ENCODE measurements around the gene SLC26A3. TPM values are rescaled to one million over a fixed set of nuclear protein-coding genes. Genes with fewer than 3 reads are reported as not detected.

The SLC26A3 gene
- not detected in 2 replicates for total RNA-seq

DNA sequence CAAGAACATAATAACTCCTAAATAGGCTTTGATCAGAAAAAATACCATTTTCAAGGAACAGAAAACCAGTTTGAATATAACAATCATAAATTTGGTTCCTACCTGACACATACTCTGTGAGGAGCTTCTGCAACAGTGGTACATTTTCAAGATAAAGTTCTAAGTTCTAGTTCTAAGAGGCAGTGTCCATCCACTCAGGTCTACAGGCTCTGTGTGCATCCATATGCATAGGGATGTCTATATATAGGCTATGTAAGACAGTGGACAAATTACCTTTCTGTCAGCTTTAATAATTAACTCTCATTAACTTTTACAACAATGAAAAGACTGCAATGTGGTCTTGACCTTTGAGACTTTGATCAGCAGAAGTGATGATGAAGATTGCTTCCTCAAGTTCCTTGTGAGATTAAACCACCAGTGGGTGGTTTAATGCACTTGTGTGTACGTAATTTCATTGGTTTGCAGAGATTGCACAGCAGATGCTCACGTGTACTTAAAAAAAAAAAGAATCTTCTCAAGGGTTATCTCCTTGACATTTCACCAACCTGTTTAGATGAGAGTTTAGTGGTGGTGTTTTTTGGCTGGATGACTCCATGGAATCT, at the start of gene SLC26A3:
Gene SLC26A3, minus strand, starts transcription at position 215 of the 602 bp plus-strand sequence. CDS start 8,714 bp downstream, outside the sequence.

DNA sequence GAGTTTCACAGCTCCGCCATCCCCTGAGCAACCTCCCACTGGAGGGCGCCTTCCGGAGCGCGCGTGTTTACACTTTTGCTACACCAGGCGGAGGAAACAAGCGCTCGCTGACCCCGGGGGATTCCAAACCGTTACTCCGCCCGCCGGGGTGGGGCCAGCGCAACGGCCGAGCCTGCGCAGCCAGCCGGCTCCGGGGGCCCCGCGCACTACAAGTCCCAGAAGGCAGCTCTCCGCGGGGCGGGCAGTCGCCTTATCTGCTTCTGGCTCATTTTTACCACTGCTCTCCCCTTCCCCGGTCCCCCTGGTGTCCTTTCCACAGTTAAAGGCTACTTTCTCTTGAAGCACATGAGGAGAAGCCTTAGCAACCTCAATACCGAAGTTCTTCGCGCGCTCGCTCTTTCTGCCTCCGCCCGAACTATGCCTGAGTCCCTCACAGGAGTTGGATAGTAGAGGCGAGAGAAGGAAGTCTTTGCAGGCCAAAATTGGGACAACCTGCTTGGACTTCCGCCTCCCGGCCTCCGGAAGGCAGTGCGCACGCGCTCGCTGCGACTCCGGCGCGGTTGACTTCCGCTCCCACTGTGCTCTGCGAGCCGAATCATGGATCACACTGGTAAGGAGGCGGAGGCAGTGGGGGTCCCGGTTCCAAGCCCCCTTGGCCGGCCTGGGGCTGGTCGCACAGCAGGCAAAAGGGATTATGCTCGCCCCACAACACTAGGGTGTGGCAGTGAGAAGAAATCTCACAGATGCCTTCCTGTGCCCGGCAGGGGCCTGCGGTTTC, 59.3 kb downstream of the SLC26A3 start, which contains the start of gene CBLL1:
Gene CBLL1, plus strand, starts transcription at position 576 of the 778 bp plus-strand sequence. Its CDS starts 22 bp downstream, at position 598.

Other genes with a start within 250 kb of the SLC26A3 start
- 40.1 and 50.4 TPM in 2 replicates for gene COG5, start 239.3 kb downstream of the SLC26A3 start, total RNA-seq
- gene DUS4L, start 239.3 kb downstream of the SLC26A3 start, total RNA-seq: 7.7 and 7.8 TPM in 2 replicates
- gene BCAP29, start 223.0 kb downstream of the SLC26A3 start, total RNA-seq: 90.2 and 149 TPM in 2 replicates
- 0.65 and 2.4 TPM in 2 replicates for gene SLC26A4, start 142.4 kb downstream of the SLC26A3 start, total RNA-seq
- gene CBLL1, start 59.1 kb downstream of the SLC26A3 start, total RNA-seq: 33.5 and 36.3 TPM in 2 replicates
- 77.0 and 80.6 TPM in 2 replicates for gene DLD, start 88.0 kb upstream of the SLC26A3 start, total RNA-seq
- 162 and 222 TPM in 2 replicates for gene LAMB1, start 199.9 kb upstream of the SLC26A3 start, total RNA-seq